GM21390 (cell line): ENCODE results near the gene RFNG.

ENCODE experiments used
- ATAC-seq: cut with Tn5 transposase; IDR thresholded peaks from one replicate; pipeline ENCODE4 v1.9.1; 2021; ENCODE audit not compliant: unreplicated experiment

RFNG gene

DNA sequence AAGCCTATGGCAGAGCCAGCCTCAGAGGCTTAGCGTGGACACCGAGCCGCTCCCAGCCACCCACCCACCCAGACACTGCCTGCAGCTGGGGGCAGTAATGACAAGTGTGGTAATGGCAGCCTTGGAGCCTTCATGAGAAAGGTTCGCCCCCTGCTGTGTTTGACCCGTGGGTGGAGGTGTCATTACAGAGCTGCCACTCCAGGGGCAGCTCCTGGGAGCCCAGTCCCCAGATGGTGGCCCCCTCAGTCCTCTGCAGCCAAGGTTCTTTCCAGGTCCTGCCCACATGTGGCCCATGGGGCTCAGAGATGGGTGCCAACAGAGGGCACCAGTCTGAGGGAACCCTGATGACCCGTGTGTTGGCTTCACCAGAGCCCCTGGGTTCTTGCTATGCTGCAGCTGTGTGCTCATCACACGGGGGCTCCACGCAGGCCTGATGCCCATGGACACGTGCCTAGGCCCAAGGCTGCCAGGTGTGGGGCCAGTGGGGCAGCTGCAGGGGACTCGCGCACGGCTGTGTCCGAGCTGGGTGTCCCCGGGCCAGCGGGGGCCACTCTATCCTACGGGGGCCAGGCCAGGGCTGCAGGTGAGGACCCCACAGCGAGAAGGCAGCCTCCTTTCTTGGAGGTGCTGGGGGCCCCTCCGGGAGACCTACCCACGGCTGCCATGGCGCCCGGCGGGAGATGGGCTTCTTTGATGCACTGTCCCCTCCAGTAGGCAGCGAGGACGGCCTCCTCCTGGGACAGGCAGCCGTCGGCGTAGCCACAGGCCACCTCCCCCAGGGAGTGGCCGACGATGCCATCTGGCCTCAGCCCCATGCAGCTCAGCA lies 38.3 kb upstream of the RFNG start:
- ATAC-seq: no peak

DNA sequence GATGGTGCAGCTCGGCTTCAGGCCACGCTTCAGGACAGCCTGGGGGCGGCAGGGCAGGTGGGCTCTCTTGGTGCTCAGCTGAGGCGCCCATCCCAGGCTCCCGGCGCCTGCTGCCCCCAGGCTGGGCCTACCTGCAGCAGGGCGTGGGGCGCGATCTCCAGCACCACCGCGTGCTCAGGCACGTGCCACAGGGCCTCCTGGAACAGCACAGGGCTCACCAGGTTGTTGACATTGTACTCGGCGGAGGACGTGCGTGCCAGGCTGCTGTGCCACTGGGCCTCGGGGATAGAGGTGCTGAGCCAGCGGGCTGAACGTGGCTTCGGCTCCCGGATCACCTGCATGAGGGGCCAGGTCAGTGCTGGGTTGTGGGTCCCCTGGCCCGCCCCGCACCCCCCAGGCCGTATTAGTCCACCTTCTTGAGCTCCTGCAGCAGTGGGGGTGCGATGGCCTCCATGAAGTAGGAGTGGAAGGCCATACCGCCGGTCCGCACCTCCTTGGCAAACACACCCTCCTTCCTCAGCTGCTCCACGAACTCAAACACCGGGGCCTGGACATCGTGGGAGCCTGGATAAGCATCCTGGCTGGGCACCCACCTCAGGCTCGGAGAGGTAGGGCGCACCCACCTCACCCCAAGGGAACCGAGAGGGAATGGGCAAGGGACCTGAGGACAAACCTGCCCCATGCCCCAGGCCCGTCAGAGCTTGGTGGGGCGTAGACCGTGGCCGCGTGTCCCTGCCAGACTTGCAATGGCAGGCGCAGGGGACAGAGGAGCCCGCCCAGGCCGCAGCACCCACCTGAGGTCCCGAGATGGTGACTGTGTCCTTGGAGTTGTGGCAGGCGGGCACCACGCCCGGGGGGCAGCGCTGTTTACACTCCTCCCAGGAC lies 37.5 kb upstream of the RFNG start:
- ATAC-seq: no peak

DNA sequence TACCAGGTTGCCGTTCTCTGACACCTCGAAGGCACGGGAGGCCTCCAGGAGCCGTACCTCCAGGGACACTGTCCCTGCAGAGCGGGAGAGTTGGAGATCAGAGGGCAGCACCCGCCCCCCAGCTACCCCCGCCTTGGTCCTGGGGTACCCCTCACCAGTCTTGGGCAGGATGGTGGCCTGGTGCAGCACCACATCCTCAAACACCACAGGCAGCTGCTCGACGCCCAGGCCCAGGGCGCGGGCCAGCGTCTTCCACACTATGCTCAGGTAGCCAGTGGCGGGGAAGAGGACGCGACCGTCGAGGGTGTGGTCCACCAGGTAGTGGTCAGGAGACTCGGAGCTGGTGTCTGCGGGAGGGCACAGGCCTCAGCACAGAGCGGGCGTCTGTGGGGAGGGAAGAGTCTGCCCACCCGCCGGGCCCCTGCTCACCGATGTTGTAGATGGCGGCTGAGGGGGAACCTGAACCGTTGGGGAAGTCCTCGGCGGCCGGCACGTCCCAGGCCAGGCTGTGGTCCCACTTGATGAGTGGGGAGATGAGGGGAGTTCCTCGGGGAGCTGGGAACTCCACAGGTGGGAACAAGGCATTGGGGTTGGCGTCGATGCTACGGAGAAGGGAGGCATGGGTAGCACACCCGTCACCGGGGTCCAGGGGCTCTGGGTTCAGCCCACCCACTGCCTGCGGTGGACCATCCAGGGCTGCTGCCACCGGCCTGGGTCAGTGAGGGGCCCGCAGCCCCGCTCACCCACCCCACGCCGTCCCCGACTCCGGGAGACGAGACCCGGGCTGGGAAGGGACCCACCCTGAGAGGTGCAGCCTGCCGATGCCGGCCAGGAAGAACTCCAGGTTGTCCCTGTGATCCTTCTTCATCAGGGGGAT lies 36.6 kb upstream of the RFNG start:
- no peak for ATAC-seq

DNA sequence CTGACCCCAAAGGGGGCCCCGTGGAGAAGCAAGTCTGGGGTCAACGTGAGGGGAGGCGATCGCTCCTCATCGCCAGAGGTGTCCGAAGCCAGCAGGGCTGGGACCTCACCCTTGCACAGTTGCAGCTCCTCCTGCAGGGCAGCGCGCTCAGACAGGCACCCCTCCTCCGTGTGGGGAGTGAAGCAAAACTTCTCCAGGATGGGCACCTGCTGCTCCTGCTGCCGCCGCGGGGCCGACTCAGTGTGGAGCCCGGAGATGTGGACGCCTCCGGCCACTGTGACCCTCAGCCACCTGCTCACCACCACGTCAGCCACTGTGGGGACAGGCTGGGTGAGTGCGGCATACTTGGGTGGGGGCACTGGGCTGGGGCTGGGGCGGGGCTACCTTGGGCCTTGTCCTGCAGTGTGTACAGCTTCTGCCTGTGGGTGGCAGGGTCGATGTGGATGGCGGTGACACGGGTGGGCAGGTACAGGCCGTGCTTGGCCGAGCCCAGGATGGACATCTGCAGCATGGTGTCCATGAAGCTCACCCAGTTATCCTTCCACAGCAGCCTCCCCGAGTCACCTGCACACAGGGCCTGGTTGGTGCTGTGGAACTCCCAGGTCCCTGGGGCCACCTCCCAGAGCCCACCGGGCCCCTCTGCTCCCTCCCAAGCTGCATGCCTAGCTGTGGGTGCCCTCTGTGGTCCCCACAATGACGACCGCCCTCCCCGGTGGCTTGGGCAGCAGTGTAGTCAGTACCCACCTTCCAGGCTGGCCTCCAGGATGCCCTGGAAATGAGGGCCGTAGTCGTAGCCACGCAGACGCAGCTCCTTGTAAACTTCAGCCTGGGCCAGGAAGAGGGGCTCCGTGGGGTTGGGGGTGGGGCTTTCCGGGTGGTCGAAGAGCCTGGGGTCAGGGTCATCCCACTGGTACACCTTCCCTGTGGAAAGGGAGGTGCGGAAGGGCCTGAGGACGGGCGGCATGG lies 35.6 kb upstream of the RFNG start:
- no peak for ATAC-seq

DNA sequence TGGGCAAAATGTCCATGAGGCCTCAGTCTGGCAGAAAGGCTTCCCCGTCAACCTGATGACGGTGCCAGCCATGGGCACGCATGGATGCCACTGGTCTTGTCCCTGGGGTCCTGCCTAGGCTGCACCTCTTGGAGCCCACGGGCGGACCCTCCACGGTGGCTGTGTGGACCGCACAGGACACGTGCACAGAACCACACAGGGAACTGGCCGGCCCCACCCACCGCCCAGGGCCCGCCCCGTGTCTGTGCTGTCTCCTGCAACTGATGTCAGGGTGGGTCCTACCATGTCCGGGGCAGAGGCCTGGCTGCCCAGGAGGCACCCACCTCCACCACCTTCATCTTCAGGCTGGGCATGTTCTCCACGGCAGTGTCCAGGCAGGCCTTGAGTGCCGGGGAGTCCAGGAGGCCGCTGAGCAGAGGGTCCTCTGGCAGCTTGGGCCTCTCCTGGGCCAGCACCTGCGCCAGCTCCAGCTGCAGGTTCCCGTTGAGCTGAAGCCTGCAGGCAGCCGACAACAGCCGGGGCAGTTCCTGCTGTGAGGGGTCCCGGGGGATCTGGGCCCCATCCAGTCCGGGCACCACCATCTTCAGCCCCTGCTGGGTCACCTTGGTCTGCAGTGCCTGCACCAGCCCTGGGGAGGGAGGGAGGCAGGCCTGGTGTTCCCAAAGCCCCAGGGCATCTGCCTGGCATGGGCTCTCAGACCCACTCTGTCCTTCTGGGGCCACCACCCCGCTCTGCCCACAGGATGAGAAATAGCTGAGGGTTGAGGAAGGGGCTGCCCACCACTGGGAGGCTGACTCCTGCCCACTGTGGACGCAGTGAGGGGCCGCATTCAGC lies 34.5 kb upstream of the RFNG start:
- ATAC-seq: no peak

DNA sequence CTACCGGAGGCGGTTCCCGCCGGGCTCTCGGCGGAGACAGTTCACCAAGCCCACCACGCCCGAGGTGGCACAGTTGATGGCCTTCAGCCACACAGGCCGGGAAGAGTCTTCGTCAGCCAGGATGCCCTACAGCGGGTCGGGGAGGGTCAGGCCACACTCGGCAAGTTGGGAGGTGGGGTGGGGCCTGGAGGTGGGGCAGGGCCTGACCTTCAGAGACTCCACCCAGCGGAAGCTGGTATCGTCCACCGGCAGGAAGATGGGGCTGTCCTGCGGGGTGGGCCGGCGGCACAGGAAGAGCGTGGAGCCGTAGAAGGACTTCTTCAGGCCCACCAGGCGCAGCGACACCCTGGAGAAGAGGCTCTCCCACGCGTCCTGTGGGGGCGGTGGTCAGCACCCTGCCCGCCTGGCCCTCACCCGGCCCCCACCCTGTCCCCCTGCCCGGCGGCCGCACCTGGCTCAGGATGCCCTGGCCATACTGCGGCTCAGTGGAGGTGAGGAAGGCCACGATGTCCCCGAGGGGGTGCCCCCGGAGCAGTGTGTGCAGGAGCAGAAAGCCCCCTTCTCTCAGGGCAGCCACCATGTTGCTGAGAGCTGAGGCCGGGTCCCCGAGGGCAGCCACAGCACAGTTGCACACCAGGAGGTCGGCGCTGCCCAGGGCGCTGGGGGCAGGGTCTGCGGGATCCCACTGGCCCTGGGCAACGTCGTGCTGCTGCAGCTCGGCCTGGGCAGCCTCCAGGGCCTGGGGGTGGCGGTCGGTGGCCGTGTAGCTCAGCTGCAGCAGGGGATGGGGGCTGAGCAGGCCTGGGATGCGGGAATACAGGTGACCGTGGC lies 33.6 kb upstream of the RFNG start:
- no peak for ATAC-seq

DNA sequence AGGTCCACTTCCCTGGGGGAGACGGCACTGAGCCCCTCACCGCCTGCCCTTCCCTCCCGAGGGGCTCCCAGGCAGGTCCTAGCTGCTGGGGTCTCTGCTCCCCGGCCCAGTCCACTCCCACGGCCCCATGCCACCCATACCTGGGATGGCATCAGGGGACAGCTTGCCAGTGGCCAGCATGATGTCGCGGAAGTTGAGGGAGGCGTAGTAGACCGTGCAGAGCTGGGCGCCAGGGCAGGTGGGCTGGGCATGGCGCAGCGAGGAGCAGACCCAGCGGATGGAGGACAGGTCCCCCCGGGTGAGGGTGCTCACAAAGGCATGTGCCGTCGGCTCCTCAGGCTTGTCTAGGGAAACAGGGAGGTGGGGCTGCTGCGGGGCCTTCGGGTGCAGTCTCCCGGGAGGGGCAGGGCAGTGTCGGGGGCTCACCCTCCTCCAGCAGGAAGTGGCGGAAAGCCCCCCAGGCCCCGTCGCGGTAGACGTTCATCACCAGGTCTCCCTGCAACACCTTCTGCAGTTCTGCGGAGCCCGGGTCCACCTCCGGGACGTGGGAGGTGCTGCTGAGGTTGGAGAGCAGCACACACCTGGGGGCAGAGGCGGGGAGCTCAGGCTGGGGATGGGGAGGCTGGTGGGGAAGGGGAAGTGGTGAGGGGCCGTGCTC lies 32.9 kb upstream of the RFNG start:
- ATAC-seq: no peak

DNA sequence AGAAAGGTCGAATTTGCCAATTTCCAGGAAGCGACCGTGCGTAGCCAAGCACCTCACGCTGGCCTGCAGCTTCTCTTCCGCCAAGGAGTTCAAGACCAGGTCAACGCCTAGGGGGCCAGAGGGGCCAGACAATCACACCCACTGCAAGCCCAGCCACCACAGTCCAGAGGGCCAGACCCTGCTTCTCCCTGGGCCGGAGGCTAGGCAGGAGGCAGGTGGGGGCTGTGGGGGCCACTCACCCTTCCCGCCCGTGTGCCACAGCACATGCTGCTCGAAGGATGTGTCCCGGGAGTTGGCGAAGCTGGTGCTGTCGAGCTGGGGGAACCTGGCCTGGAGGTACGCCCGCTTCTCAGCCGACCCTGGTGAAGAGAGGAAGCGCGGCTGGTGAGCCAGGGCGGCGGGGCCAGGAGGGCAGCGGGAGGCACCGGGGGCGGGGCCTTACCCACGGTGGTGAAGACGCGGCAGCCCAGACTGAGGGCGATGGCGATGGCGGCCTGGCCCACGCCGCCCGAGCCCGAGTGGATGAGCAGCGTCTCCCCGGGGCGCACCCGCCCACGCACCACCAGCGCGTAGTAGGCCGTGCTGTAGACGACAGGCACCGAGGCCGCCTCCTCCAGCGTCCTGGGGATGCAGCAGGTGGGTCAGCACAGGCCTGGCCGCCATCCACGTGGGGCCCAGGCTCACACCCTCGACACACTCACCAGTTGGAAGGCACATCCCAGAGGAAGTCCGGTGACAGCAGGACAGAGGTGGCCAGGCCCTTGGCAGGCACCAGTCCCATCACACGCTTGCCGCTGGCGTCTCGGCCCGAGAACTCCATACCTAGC lies 32.1 kb upstream of the RFNG start:
- ATAC-seq: no peak

DNA sequence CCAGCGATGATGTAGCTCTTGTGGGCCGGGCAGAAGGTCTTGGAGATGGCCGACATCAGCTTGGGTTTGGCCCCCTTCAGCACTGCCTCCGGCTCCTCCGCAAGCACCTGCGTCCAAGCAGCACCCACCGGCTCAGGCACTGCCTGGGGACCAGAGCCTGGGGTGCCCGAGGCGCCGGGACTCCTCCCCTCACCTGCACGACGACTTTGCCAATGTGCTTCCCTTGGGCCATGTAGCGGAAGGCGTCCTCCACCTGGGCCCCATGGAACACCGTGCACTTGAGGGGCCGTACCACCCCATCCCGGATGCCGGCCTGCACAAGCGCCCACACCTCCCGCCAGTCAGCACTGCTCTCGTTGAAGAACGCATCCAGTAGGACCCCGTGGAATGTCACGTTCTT lies 31.4 kb upstream of the RFNG start:
- ATAC-seq: no peak

DNA sequence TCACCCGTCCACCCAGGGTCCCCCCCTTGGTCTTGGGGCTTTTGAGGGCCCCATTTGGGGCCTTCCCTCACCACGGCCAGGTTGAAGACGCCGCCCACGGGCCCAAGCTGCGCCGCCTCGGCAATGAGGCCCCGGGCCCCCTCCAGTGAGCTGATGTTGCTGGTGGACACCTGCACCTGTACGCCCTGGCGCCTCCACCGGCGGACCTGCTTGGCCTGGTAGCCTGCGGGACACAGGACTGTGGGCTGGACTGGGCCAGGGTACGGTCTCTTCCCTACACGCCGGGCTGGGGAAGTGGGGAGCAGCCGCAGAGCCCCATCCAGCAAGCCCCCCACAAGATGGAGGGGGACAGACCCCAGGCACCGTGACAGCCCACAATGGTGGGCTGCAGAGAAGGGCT lies 30.8 kb upstream of the RFNG start:
- ATAC-seq: no peak

DNA sequence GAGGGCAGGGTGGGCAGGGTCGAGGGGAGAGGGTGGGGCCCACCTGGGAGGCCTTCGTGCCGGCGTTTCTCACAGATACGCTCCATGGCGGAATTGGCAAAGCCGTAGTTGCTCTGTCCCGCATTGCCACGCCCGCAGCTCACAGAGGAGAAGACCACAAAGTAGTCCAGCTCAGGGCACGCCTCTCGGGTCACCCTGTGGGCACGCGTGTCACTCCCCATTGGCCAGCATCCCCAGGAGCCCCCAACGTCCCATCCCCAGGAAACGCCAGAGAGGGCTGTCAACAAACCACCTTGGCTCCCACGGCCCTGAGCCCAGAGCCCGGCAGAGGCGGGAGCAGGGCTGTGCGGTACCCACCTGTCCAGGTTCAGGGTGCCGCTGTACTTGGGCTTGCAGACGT lies 30.4 kb upstream of the RFNG start:
- ATAC-seq: no peak

DNA sequence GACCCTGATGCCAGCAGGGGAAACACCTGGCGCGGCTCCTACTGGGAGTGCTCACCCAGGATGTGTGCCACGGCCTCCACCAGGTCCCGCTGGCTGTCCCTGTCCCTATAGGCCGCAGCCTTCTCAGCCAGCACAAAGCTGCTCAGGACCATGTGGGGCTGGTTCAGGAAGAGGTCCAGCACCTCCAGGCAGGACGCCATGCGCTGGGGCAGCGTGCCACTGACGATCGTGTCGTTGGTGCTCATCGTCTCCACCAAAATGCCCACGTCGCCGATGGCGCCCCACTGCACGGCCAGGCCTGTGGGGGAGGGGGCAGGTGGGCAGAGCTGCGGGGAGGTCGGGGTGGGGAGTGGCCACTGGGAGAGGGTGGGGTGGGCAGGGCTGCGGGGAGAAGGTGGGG lies 29.9 kb upstream of the RFNG start:
- no peak for ATAC-seq

DNA sequence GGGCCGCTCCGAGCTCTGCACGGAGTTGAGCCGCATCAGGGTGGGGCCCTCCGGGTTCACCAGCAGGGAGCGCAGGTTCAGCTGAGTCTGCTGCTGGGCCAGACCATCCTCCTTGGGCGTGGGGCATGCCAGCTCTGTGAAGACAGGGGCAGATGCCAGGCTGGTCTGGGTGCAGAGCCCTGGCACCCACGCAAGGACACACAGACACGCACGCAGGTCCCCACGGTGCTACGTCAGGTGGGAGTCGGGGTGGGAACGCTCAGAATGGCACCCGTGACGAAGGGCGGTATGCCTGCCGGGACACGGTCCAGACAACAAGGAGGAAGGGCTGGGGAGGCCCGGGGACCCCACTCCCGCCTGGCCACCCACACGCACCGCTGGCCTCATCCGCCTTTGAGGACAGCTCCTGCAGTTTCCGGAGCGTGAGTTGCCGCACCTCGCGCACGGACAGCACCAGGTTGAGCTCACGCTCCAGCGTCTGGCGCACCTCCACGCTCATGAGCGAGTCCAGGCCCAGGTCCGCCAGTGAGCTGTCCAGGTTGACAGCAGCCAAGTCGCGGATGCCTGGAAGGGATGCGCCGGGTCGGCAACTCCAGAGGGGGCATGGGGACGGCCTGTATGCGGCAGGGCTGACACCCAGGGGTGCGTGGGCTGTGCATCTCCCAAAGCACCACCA lies 29.3 kb upstream of the RFNG start:
- no peak for ATAC-seq

DNA sequence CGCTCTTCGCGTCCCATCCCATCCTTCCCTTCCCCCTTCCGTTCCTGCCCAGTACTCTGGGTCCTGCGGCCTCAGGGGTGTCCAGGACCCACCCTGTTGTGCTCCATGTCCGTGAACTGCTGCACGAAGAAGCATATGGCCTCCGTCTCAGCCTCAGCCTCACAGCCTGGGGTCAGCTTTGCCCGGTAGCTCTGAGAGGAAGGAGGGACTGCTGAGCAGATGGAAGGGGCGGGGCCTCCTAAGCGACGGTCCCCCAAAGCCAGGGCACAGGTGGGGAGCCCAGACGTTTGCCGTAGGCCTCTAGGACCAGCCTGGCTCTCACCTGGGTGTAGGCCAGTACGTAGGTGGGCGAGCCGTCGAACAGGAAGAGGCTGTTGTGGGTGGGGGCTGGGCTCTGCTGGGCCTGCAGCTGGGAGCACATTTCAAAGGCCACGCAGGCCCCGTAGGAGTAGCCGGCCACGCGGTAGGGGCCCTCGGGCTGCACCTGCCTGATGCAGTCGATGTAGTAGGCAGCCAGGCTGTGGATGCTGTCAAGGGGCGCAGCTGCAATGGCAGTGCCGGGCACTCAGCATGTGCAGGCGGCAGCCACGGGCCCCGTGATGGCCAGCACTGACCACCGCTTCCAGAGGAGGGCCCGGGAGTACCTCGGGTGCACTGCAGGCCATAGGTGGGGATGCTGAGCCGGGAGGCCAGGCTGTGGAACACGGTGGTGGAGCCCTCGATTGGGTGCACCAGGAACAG lies 28.6 kb upstream of the RFNG start:
- no peak for ATAC-seq

DNA sequence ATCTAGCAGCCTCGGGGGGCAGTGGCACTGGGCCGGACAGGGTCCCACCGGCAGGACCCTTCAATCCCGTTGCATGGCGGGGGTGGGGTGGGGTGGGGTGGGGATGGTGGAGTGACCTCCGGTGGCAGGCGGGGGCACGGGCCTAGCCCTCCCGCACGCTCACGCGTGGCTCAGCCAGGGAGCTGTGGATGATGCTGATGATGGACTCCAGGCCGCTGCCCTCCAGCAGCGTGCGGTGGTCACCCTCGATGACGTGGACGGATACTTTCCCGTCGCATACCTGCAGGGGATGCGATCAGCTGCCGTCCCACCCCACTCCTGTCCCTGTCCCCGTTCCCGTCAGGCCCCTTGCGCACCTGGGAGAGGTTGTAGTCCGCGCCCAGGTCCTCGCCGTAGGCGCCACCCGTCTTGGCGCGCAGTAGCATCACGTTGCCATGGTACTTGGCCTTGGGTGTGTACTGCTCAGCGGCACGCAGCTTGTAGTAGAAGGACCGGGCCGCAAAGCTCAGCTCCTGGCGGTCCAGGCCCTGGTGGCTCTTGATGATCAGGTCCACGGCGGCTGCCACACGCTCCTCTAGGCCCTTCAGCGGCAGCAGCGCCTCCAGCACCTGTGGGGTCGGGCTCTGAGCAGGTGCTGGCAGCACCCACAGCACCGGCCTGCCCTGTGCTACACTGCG lies 27.5 kb upstream of the RFNG start:
- ATAC-seq: no peak
